ENCODE measurements around the gene KLHL22.

Gene KLHL22

DNA sequence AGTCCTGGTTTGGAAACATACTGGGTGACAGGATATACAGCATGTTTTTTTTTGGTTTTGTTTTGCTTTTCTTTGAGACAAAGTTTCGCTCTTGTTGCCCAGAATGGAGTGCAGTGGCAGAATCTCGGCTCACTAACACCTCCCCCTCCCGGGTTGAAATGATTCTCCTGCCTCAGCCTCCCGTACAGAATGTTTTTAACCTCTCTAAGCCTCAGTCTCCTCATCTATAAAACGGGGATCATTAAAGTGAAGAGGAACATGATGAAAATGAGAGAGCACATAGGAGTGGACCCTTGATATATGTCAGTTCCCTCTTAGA lies 29.9 kb downstream of the KLHL22 start:
- in situ Hi-C loops (cut with MboI; ENCODE audit: low sequenced_read_pairs, unreplicated experiment) = no loop called here
- no peak for DNase-seq (ENCODE audit: low spot score)
- TF ChIP-seq, protein P1, sequence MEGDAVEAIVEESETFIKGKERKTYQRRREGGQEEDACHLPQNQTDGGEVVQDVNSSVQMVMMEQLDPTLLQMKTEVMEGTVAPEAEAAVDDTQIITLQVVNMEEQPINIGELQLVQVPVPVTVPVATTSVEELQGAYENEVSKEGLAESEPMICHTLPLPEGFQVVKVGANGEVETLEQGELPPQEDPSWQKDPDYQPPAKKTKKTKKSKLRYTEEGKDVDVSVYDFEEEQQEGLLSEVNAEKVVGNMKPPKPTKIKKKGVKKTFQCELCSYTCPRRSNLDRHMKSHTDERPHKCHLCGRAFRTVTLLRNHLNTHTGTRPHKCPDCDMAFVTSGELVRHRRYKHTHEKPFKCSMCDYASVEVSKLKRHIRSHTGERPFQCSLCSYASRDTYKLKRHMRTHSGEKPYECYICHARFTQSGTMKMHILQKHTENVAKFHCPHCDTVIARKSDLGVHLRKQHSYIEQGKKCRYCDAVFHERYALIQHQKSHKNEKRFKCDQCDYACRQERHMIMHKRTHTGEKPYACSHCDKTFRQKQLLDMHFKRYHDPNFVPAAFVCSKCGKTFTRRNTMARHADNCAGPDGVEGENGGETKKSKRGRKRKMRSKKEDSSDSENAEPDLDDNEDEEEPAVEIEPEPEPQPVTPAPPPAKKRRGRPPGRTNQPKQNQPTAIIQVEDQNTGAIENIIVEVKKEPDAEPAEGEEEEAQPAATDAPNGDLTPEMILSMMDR (IDR thresholded peaks at IDR 0.05; ENCODE audit: borderline replicate concordance, control extremely low read depth, extremely low read depth, insufficient read depth, missing control alignments) = no peak

DNA sequence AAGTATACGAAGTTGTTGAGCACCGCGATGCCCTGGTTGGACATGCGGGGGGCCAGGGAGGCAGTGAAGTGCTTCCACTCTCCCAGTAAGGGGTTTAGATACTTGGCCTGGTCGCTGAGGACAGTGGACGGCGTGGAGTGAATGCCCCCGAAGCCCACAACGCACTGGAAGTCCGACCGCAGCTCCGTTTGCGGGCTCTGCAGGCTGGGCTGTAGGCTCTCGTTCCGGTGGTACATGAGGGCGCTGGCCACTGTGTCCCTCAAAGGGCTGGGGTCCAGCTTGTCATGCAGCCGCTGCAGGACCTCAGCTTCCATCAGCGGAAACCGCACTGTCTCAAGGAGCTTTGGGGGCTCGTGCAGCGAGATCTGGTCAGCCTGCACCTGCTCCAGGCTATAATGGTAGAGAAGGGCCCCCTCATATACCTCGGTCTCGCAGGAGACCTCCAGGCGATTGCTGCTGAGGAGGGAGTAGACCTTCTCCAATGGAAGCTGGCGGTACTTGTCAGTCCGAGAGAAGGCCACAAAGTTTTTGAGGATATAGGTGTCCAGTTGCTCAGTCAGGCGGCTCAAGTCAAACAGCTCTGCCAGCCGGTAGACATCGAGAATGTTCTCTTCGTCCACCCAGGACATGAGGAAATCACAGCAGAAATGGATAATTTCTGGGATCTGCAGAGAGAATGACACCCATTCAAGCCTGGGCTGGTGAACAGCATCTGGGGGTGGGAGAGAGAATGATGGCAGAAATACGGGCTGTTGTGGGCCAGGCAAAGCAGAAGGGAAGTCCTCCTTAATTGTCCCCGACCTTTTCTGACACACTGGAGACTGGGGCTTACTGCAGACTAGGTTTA lies 30.5 kb downstream of the KLHL22 start:
- TF ChIP-seq, protein P1 (IDR thresholded peaks at IDR 0.05; ENCODE audit: borderline replicate concordance, control extremely low read depth, extremely low read depth, insufficient read depth, missing control alignments) = no peak
- no peak for DNase-seq (ENCODE audit: low spot score)
- in situ Hi-C loops (cut with MboI; ENCODE audit: low sequenced_read_pairs, unreplicated experiment) = no loop called here

DNA sequence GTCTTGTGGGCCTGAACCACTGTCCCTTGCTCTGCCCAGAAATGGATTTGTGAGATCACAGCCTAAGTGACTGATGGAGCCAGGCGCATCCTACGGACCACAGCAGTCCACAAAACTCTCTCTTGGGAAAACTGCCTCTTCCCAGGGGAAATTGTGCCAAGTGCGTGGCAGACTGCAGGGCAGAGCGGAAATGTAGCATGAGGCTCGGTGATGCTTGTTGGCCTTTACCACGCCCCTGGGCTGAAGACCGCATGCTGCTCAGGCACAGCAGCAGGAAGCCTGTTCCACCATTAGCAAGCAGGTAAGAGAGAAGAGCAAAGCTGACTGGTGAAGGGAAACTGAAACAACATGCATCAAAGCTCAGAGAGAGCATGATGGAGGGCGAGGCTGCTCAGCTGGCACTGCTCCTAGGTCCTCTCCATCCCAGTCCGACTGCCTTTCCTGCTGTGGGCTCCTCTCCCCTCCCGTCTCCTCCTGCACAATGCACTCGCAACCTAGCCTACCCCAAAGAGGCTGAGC lies 31.4 kb downstream of the KLHL22 start:
- TF ChIP-seq, protein P1 (IDR thresholded peaks at IDR 0.05; ENCODE audit: borderline replicate concordance, control extremely low read depth, extremely low read depth, insufficient read depth, missing control alignments) = no peak
- in situ Hi-C loops (cut with MboI; ENCODE audit: low sequenced_read_pairs, unreplicated experiment) = no loop called here
- peak; percentile 48 for DNase-seq (ENCODE audit: low spot score)

DNA sequence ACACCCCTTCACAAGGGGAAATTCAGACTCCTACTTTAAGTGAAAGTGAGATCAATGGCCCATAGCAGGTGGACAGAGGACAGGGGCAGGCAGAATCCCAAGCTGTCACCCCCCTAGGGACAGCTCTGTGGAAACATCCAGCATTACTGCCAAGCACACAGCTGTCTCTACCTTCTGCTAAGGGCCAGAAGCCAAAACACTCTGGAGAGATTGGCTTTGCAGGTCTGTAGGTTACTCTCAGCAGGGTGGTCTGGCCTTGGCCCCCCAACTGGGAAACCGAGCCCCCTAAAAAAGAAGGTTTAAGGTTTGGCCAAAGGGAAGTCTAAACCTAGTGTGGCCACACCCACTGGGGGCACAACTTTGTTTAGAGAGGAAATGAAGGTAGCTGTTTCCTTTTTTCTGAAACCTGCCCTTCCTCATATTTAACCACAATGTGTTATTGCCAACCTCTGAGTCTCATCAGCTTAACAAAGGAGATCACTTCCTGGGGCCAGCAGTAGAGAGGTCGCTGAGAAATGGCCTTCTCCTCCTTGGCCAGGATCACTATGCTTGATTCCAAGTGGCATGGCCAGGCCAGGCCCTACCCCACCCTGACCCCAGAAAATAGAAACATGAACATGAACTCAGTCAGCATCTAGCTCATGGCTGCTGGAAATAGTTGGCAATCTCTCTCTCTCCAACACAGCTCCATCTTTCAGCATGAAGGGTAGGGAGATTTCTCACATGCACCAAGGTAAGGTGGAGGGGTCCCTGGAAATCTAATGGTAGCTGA lies 32.1 kb downstream of the KLHL22 start:
- in situ Hi-C loops (cut with MboI; ENCODE audit: low sequenced_read_pairs, unreplicated experiment) = no loop called here
- DNase-seq (ENCODE audit: low spot score) = peak; percentile 46
- TF ChIP-seq, protein P1 (IDR thresholded peaks at IDR 0.05; ENCODE audit: borderline replicate concordance, control extremely low read depth, extremely low read depth, insufficient read depth, missing control alignments) = no peak

DNA sequence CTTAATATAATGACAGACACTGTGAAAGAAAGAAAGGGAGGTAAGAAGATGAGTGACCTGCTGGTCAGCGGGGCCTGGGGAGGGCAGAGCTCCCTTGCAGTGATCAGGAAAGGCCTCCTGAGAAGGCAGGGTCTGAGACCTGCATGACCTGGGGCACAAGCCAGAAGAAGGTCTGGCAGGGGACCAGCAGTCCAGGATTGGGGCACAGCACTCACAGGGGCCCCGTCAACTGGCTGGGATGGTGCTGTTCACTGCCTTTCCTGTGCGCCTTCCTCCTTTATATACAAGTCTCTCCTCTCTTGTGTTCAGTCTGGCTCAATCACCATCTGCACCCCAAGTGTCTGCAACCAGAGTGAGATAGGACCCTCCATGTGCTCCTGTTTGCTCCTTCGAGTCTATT lies 35.7 kb downstream of the KLHL22 start:
- TF ChIP-seq, protein P1 (IDR thresholded peaks at IDR 0.05; ENCODE audit: borderline replicate concordance, control extremely low read depth, extremely low read depth, insufficient read depth, missing control alignments) = no peak
- in situ Hi-C loops (cut with MboI; ENCODE audit: low sequenced_read_pairs, unreplicated experiment) = no loop called here

DNA sequence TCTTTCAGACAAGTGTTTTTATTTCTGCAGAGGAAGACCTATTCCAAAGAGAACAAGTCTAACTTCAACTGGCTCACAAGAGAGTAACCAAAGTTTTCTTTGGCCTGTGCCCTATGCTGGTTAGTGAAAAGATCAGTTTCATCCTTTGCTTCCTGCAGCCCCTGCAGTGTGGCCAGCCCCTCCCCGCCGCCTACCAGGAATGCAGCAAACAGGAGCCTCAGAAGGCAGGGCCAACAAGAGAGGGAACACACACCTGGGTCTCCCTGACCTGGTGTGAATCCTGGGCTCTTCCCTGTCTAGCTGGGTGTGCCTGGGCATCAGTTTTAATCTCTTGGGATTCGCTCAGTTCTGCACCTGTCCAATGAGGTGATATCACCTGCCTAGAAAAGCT lies 36.4 kb downstream of the KLHL22 start:
- DNase-seq (ENCODE audit: low spot score) = no peak
- TF ChIP-seq, protein P1 (IDR thresholded peaks at IDR 0.05; ENCODE audit: borderline replicate concordance, control extremely low read depth, extremely low read depth, insufficient read depth, missing control alignments) = no peak
- in situ Hi-C loops (cut with MboI; ENCODE audit: low sequenced_read_pairs, unreplicated experiment) = no loop called here

More for the DNA sequence above, 35.7 kb downstream of the KLHL22 start:
- DNase-seq (ENCODE audit: low spot score) = no peak
